Amniotic stem cell (primary cell): ENCODE data around the gene MRPL28.
"Not testable (repeated sequence)": the region's sequence is repeated elsewhere in the genome, so short reads cannot be mapped to it uniquely, and the experiment has no call there.

ENCODE experiments used
- DNase-seq: peaks from one replicate; lab custom pipeline; 2025; lab: John Stamatoyannopoulos, UW

Gene MRPL28

GRCh38 chr16:339680-340079 lies 30.7 kb downstream of the MRPL28 start:
- no peak for DNase-seq

GRCh38 chr16:337975-338575 lies 32.3 kb downstream of the MRPL28 start:
- DNase-seq, result no peak

- no peak for DNase-seq
Measured at GRCh38 chr16:337437-337836, 32.9 kb downstream of the MRPL28 start.

GRCh38 chr16:336269-336668 lies 34.1 kb downstream of the MRPL28 start:
- no peak for DNase-seq

- not testable (repeated sequence) for DNase-seq
Measured at GRCh38 chr16:334861-335632, 35.3 kb downstream of the MRPL28 start.

- not testable (repeated sequence) for DNase-seq
Measured at GRCh38 chr16:334164-334832, 36.0 kb downstream of the MRPL28 start.

GRCh38 chr16:333406-334094 lies 36.8 kb downstream of the MRPL28 start:
- DNase-seq, result no peak

GRCh38 chr16:331181-331814 lies 39.0 kb downstream of the MRPL28 start:
- DNase-seq, result not testable (repeated sequence)

GRCh38 chr16:330741-331140 lies 39.6 kb downstream of the MRPL28 start:
- no peak for DNase-seq

- DNase-seq, result no peak
Measured at GRCh38 chr16:325375-326145, 44.8 kb downstream of the MRPL28 start.

- no peak for DNase-seq
Measured at GRCh38 chr16:324451-325334, 45.6 kb downstream of the MRPL28 start.

- no peak for DNase-seq
Measured at GRCh38 chr16:324201-324450, 46.2 kb downstream of the MRPL28 start.

- DNase-seq, result no peak
Measured at GRCh38 chr16:322476-323143, 47.7 kb downstream of the MRPL28 start.

- DNase-seq, result no peak
Measured at GRCh38 chr16:321532-321931, 48.8 kb downstream of the MRPL28 start.

GRCh38 chr16:320206-320605 lies 50.1 kb downstream of the MRPL28 start:
- no peak for DNase-seq

- DNase-seq, result no peak
Measured at GRCh38 chr16:318628-319027, 51.7 kb downstream of the MRPL28 start.

- no peak for DNase-seq
Measured at GRCh38 chr16:317583-317982, 52.8 kb downstream of the MRPL28 start.
